GM11168 (cell line): ENCODE data around the gene MDK.

Experiments
- in situ Hi-C: fragments of 300-500 bp; cut with MboI; formaldehyde crosslinking; loops from one replicate; pipeline ENCODE4 v1.12.0; 2022; ENCODE audit warnings: low sequenced_read_pairs; ENCODE audit not compliant: unreplicated experiment

The MDK gene

GRCh38 chr11:46429717-46430116 is 48.2 kb downstream of the MDK start:
- in situ Hi-C loops = no loop called here

GRCh38 chr11:46431211-46431610 is 49.7 kb downstream of the MDK start:
- in situ Hi-C loops = no loop called here
